Measurements from ENCODE around the gene NPAS3. TPM values are rescaled to one million over a fixed set of nuclear protein-coding genes. Genes with fewer than 3 reads are reported as not detected.

NPAS3 gene
- total and polyA plus RNA-seq, 2 of the 8 experiments (the other 6 are each of a cell fraction or from before 2014, with no cell fraction given): 0.11 to 0.60 TPM

- no peak overlapping the region for H4K5ac ChIP-seq (ENCODE audit: insufficient read length, low read depth, low read length)
- no peak overlapping the region for H4K8ac ChIP-seq (ENCODE audit: extremely low read depth, insufficient read depth, low read length)
- H2BK5ac ChIP-seq (ENCODE audit: low read depth, low read length): no peak overlapping the region
- no peak overlapping the region for H4K91ac ChIP-seq (replicated peaks; ENCODE audit: insufficient read length, low read length)
- H3K27ac ChIP-seq (ENCODE audit: low read depth, low read length): no peak overlapping the region
- no peaks in the 10 kb centered on the region for H3K27me3 ChIP-seq (replicated peaks in 1 of 4; ENCODE audit: control insufficient read depth in 3 of 4, extremely low read depth in 1 of 4, insufficient read depth in 3 of 4, low read length in 3 of 4)
- DNase-seq (ENCODE audit: low read depth in 1 of 2, low spot score in 2 of 2) (no peak), FAIRE-seq (no peak)
- H2BK20ac ChIP-seq (ENCODE audit: low read length): no peak overlapping the region
- H3K4me2 ChIP-seq (ENCODE audit: insufficient read depth in 1 of 2, low read depth in 2 of 2, low read length in 2 of 2): no peak overlapping the region
- no peak overlapping the region for H3K56ac ChIP-seq (replicated peaks; ENCODE audit: insufficient read length, low read depth, low read length)
- no peak overlapping the region for H2AFZ ChIP-seq (ENCODE audit: low read length)
- H3K9me3 ChIP-seq (ENCODE audit: insufficient read depth in 2 of 2, low read depth in 1 of 2, low read length in 1 of 2): no peaks in the 10 kb centered on the region
- no peak overlapping the region for H3K23ac ChIP-seq (ENCODE audit: insufficient read length)
- H3K23me2 ChIP-seq (ENCODE audit: low read depth, low read length): no peaks in the 10 kb centered on the region
- no peaks in the 10 kb centered on the region for H3K79me1 ChIP-seq (ENCODE audit: low read depth, low read length)
- H2AK5ac ChIP-seq (ENCODE audit: low read depth, low read length): no peak overlapping the region
- no peak overlapping the region for H2BK120ac ChIP-seq (replicated peaks; ENCODE audit: low read depth, low read length)
- no peak overlapping the region; the same call in 1 of the 2 replicates for H2BK12ac ChIP-seq (ENCODE audit: low read depth, low read length)
- peaks cover 5 to 12% (median 7%) of the 10 kb centered on the region in 4 experiments; a peak in 6 of 7 replicates for H3K4me1 ChIP-seq (replicated peaks in 1 of 4; ENCODE audit: control insufficient read depth in 3 of 4, insufficient read depth in 4 of 4, low read length in 3 of 4)
- H3K18ac ChIP-seq (ENCODE audit: extremely low read depth, low read length): no peak overlapping the region
- TF ChIP-seq POLR2A (IDR thresholded peaks at IDR 0.05; ENCODE audit: control extremely low read depth in 1 of 2, low read depth in 2 of 2, low read length in 2 of 2): no peak
- no peak for TF ChIP-seq YY1 (IDR thresholded peaks at IDR 0.05; ENCODE audit: low read depth, low read length)
- no peak for TF ChIP-seq SIX5 (IDR thresholded peaks at IDR 0.05; ENCODE audit: low read depth, low read length)
- no peak for TF ChIP-seq GTF2F1 (IDR thresholded peaks at IDR 0.05; ENCODE audit: borderline replicate concordance, low read depth, low read length)
- no peak for TF ChIP-seq CHD1 (IDR thresholded peaks at IDR 0.05; ENCODE audit: low read depth, low read length)
- TF ChIP-seq KDM5A (IDR thresholded peaks at IDR 0.05; ENCODE audit: low read length): no peak
- TF ChIP-seq SP1 (IDR thresholded peaks at IDR 0.05; ENCODE audit: low read depth, low read length): no peak
- no peak for TF ChIP-seq RBBP5 (IDR thresholded peaks at IDR 0.05; ENCODE audit: borderline replicate concordance, low read depth, low read length)
- no peak for TF ChIP-seq POLR2AphosphoS5 (IDR thresholded peaks at IDR 0.05; ENCODE audit: low read depth, low read length)
- no peak for TF ChIP-seq POU5F1 (IDR thresholded peaks at IDR 0.05; ENCODE audit: low read depth, low read length)
- no peak for TF ChIP-seq JUND (IDR thresholded peaks at IDR 0.05; ENCODE audit: low read length)
- no peak for TF ChIP-seq MAX (IDR thresholded peaks at IDR 0.05)
- no peak for TF ChIP-seq CBX5 (IDR thresholded peaks at IDR 0.05; ENCODE audit: low read depth, low read length)
- no peak for TF ChIP-seq RXRA (IDR thresholded peaks at IDR 0.05; ENCODE audit: insufficient read depth, low read depth, low read length)
- TF ChIP-seq TBP (IDR thresholded peaks at IDR 0.05; ENCODE audit: low read depth, low read length): no peak
- TF ChIP-seq BRCA1 (IDR thresholded peaks at IDR 0.05; ENCODE audit: low read depth, low read length): no peak
- no peaks in the 10 kb centered on the region for H3K79me2 ChIP-seq (ENCODE audit: control insufficient read depth in 1 of 2, insufficient read depth in 2 of 2, low read length in 2 of 2)
- no peak overlapping the region for H3K14ac ChIP-seq (ENCODE audit: insufficient read length)
- no peak overlapping the region for H3K9ac ChIP-seq (replicated peaks in 1 of 4; ENCODE audit: extremely low read depth in 1 of 4, low read depth in 3 of 4, low read length in 3 of 4)
- H3K36me3 ChIP-seq (ENCODE audit: control insufficient read depth in 2 of 4, insufficient read depth in 4 of 4, low read length in 3 of 4): no peaks in the 10 kb centered on the region
- ChIA-PET POLR2A (ENCODE audit: partially characterized antibody) (no interaction called here), CTCF (ENCODE audit: partially characterized antibody) (interaction anchor here (1.0 kb wide), 1 partner anchor 147 kb away, joined by 3 read pairs; no protein-coding TSS in a partner anchor)
- no peaks in the 10 kb centered on the region for H4K20me1 ChIP-seq (replicated peaks in 1 of 2; ENCODE audit: control insufficient read depth in 1 of 2, insufficient read depth in 2 of 2, low read length in 2 of 2)
- no peak overlapping the region for H3K4me3 ChIP-seq (ENCODE audit: extremely low read depth in 1 of 4, insufficient read depth in 2 of 4, low read depth in 3 of 4, low read length in 4 of 4)
- H2BK15ac ChIP-seq (ENCODE audit: low read length): no peak overlapping the region
- 95% methylated on average over 5 of the region's 5 CpGs; no CpG with 5 or more reads in 1 of the 2 experiments for WGBS, 2 experiments (ENCODE audit: extremely low coverage in 1 of 2, insufficient coverage in 1 of 2, insufficient read length in 1 of 2, insufficient replicate concordance in 2 of 2, low coverage in 1 of 2, low lambda C conversion rate in 2 of 2, missing lambda C conversion rate in 1 of 2)
- no peak overlapping the region for H3K4ac ChIP-seq (replicated peaks; ENCODE audit: insufficient read length, low read depth, low read length)
Observed at GRCh38 chr14:33484264-33484663, 545.6 kb downstream of the NPAS3 start.

Measured in H1 (cell line).